WTC11 (cell line): Measurements from ENCODE around the gene DNM3. TPM values are rescaled to one million over a fixed set of nuclear protein-coding genes. Genes with fewer than 3 reads are reported as not detected.

Experiments used
- ATAC-seq: fragments of 200-7000 bp; cut with Tn5 transposase; 2 replicates; pipeline ENCODE4 v1.10.0; 2021; ENCODE audit warnings: mild to moderate bottlenecking, moderate library complexity
- CTCF ChIA-PET: fragments of 300-600 bp; sonication (Branson Sonifier 250); formaldehyde crosslinking; loops from one replicate; lab custom pipeline; 2021; ENCODE audit warnings: antibody characterized with exemption; lab: Charles Lee
- POLR2A ChIA-PET: fragments of 350-600 bp; sonication (Branson Sonifier 250); formaldehyde crosslinking; loops from one replicate; lab custom pipeline; 2021; ENCODE audit warnings: antibody characterized with exemption; lab: Charles Lee
- DNase-seq: peaks from one replicate; pipeline ENCODE4 v3.0.0; 2021; ENCODE audit warnings: low spot score
- H3K27ac Mint-ChIP-seq: 2 replicates; pipeline ENCODE4 v1.8.0; 2021; ENCODE audit warnings: mixed read lengths
- H3K27me3 Mint-ChIP-seq: 2 replicates; pipeline ENCODE4 v1.8.0; 2021; ENCODE audit warnings: low read depth, mild to moderate bottlenecking, moderate library complexity, mixed read lengths
- H3K36me3 Mint-ChIP-seq: 2 replicates; pipeline ENCODE4 v1.8.0; 2021; ENCODE audit warnings: mixed read lengths
- H3K4me1 Mint-ChIP-seq: 2 replicates; pipeline ENCODE4 v1.8.0; 2022; ENCODE audit warnings: mixed read lengths
- H3K4me3 Mint-ChIP-seq: 2 replicates; pipeline ENCODE4 v1.8.0; 2021; ENCODE audit warnings: mild to moderate bottlenecking, moderate library complexity, mixed read lengths
- H3K9me3 Mint-ChIP-seq: 2 replicates; pipeline ENCODE4 v1.8.0; 2021; ENCODE audit warnings: mixed read lengths
- CREM ChIP-seq: sonication (generic); formaldehyde crosslinking; IDR thresholded peaks from 2 replicates; pipeline ENCODE4 v1.8.1; 2022; ENCODE audit warnings: mild to moderate bottlenecking, missing genetic modification reagents, moderate library complexity
- ELF4 ChIP-seq: sonication (generic); formaldehyde crosslinking; IDR thresholded peaks from 2 replicates; pipeline ENCODE4 v1.8.1; 2022; ENCODE audit warnings: low read depth, mild to moderate bottlenecking, moderate library complexity, missing genetic modification reagents
- JAZF1 ChIP-seq: fragments of 250-450 bp; sonication (Bioruptor Pico); IDR thresholded peaks from 2 replicates; pipeline ENCODE4 v1.9.0; 2021; ENCODE audit warnings: moderate library complexity, mild to moderate bottlenecking, inconsistent platforms
- KAT7 ChIP-seq: sonication (generic); formaldehyde crosslinking; IDR thresholded peaks from 2 replicates; pipeline ENCODE4 v1.8.1; 2023; ENCODE audit warnings: missing genetic modification reagents, mild to moderate bottlenecking, borderline replicate concordance
- MXD4 ChIP-seq: fragments of 250-450 bp; sonication (Bioruptor Pico); IDR thresholded peaks from 2 replicates; pipeline ENCODE4 v1.8.0; 2021; ENCODE audit warnings: mild to moderate bottlenecking, moderate library complexity, borderline replicate concordance
- NFE2L1 ChIP-seq: sonication (generic); formaldehyde crosslinking; IDR thresholded peaks from 2 replicates; pipeline ENCODE4 v1.8.1; 2023; ENCODE audit warnings: missing genetic modification reagents
- NR2C2 ChIP-seq: sonication (generic); formaldehyde crosslinking; IDR thresholded peaks from 2 replicates; pipeline ENCODE4 v1.8.0; 2022; ENCODE audit warnings: mild to moderate bottlenecking, missing genetic modification reagents
- RORB ChIP-seq: fragments of 250-450 bp; sonication (Bioruptor Pico); IDR thresholded peaks from 2 replicates; pipeline ENCODE4 v1.9.0; 2021; ENCODE audit warnings: mild to moderate bottlenecking
- SP1 ChIP-seq: sonication (generic); formaldehyde crosslinking; conservative IDR thresholded peaks from 2 replicates; pipeline ENCODE4 v1.8.1; 2022; ENCODE audit warnings: missing genetic modification reagents
- ZNF121 ChIP-seq: sonication (generic); formaldehyde crosslinking; IDR thresholded peaks from 2 replicates; pipeline ENCODE4 v1.8.0; 2023; ENCODE audit warnings: missing genetic modification reagents
- total RNA-seq: library from RNA; stranded (reverse); gene quantifications from 3 replicates; pipeline ENCODE4 v1.2.3, GENCODE V29; 2021
- TF ChIP-seq, protein P1 (sequence below): sonication (generic); formaldehyde crosslinking; IDR thresholded peaks from 2 replicates; pipeline ENCODE4 v1.8.0; 2023; ENCODE audit warnings: missing genetic modification reagents
- TF ChIP-seq, protein P2 (sequence below): sonication (generic); formaldehyde crosslinking; IDR thresholded peaks from 2 replicates; pipeline ENCODE4 v1.8.1; 2022; ENCODE audit warnings: low read depth, mild to moderate bottlenecking, moderate library complexity, missing genetic modification reagents, borderline replicate concordance
- TF ChIP-seq, protein P3 (sequence below): fragments of 250-450 bp; sonication (Bioruptor Pico); IDR thresholded peaks from 2 replicates; pipeline ENCODE4 v1.9.0; 2021; ENCODE audit warnings: mild to moderate bottlenecking
- TF ChIP-seq, protein P4 (sequence below): sonication (generic); formaldehyde crosslinking; conservative IDR thresholded peaks from 2 replicates; pipeline ENCODE4 v1.8.1; 2022; ENCODE audit warnings: mild to moderate bottlenecking, missing genetic modification reagents
- TF ChIP-seq, protein P5 (sequence below): sonication (generic); formaldehyde crosslinking; IDR thresholded peaks from 2 replicates; pipeline ENCODE4 v1.8.1; 2023; ENCODE audit warnings: mild to moderate bottlenecking, missing genetic modification reagents
- TF ChIP-seq, protein P6 (sequence below): sonication (generic); formaldehyde crosslinking; IDR thresholded peaks from 2 replicates; pipeline ENCODE4 v1.8.1; 2022; ENCODE audit warnings: mild to moderate bottlenecking, moderate library complexity, missing genetic modification reagents
- TF ChIP-seq, protein P7 (sequence below): fragments of 250-450 bp; sonication (Bioruptor Pico); IDR thresholded peaks from 2 replicates; pipeline ENCODE4 v1.8.0; 2021; ENCODE audit warnings: mild to moderate bottlenecking
- TF ChIP-seq, protein P8 (sequence below): fragments of 250-450 bp; sonication (Bioruptor Pico); IDR thresholded peaks from 2 replicates; pipeline ENCODE4 v1.9.0; 2021; ENCODE audit warnings: moderate library complexity, mild to moderate bottlenecking, inconsistent platforms, borderline replicate concordance
- TF ChIP-seq, protein P9 (sequence below): sonication (generic); formaldehyde crosslinking; IDR thresholded peaks from 2 replicates; pipeline ENCODE4 v1.8.1; 2023; ENCODE audit warnings: mild to moderate bottlenecking, moderate library complexity, missing genetic modification reagents
- TF ChIP-seq, protein P10 (sequence below): sonication (generic); formaldehyde crosslinking; IDR thresholded peaks from 2 replicates; pipeline ENCODE4 v1.8.1; 2022; ENCODE audit warnings: missing genetic modification reagents, borderline replicate concordance

The DNM3 gene
- total RNA-seq, 1 experiment from 2014 or later: 1.9 TPM

DNA sequence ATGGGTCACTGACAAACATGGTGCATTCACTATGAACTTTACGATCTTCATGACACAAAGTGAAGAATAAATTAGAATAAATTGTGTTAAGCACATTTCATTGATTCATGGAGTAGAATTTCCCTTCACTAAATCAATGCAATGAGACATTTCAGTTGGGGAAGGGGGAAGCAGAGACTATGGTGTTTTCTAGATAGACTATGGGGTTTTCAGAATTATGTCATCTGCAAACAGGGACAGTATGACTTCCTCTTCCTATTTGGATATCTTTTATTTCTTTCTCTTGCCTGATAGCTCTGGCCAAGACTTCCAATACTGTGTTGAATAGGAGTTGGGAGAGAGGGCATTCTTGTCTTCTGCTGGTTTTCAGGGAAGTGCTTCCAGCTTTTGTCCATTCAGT is 499.2 kb downstream of the DNM3 start (continued):
- TF ChIP-seq, protein P1, sequence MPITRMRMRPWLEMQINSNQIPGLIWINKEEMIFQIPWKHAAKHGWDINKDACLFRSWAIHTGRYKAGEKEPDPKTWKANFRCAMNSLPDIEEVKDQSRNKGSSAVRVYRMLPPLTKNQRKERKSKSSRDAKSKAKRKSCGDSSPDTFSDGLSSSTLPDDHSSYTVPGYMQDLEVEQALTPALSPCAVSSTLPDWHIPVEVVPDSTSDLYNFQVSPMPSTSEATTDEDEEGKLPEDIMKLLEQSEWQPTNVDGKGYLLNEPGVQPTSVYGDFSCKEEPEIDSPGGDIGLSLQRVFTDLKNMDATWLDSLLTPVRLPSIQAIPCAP: no peak
- TF ChIP-seq RORB (CRISPR knock-in tag) (no peak), ZNF121 (CRISPR knock-in tag) (no peak), KAT7 (no peak)
- TF ChIP-seq, protein P2, sequence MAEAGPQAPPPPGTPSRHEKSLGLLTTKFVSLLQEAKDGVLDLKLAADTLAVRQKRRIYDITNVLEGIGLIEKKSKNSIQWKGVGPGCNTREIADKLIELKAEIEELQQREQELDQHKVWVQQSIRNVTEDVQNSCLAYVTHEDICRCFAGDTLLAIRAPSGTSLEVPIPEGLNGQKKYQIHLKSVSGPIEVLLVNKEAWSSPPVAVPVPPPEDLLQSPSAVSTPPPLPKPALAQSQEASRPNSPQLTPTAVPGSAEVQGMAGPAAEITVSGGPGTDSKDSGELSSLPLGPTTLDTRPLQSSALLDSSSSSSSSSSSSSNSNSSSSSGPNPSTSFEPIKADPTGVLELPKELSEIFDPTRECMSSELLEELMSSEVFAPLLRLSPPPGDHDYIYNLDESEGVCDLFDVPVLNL (CRISPR knock-in tag): no peak
- TF ChIP-seq, protein P3, sequence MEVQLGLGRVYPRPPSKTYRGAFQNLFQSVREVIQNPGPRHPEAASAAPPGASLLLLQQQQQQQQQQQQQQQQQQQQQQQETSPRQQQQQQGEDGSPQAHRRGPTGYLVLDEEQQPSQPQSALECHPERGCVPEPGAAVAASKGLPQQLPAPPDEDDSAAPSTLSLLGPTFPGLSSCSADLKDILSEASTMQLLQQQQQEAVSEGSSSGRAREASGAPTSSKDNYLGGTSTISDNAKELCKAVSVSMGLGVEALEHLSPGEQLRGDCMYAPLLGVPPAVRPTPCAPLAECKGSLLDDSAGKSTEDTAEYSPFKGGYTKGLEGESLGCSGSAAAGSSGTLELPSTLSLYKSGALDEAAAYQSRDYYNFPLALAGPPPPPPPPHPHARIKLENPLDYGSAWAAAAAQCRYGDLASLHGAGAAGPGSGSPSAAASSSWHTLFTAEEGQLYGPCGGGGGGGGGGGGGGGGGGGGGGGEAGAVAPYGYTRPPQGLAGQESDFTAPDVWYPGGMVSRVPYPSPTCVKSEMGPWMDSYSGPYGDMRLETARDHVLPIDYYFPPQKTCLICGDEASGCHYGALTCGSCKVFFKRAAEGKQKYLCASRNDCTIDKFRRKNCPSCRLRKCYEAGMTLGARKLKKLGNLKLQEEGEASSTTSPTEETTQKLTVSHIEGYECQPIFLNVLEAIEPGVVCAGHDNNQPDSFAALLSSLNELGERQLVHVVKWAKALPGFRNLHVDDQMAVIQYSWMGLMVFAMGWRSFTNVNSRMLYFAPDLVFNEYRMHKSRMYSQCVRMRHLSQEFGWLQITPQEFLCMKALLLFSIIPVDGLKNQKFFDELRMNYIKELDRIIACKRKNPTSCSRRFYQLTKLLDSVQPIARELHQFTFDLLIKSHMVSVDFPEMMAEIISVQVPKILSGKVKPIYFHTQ: no peak
- TF ChIP-seq, protein P4, sequence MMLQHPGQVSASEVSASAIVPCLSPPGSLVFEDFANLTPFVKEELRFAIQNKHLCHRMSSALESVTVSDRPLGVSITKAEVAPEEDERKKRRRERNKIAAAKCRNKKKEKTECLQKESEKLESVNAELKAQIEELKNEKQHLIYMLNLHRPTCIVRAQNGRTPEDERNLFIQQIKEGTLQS (CRISPR knock-in tag): no peak
- TF ChIP-seq, protein P5, sequence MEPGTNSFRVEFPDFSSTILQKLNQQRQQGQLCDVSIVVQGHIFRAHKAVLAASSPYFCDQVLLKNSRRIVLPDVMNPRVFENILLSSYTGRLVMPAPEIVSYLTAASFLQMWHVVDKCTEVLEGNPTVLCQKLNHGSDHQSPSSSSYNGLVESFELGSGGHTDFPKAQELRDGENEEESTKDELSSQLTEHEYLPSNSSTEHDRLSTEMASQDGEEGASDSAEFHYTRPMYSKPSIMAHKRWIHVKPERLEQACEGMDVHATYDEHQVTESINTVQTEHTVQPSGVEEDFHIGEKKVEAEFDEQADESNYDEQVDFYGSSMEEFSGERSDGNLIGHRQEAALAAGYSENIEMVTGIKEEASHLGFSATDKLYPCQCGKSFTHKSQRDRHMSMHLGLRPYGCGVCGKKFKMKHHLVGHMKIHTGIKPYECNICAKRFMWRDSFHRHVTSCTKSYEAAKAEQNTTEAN (CRISPR knock-in tag): no peak

DNA sequence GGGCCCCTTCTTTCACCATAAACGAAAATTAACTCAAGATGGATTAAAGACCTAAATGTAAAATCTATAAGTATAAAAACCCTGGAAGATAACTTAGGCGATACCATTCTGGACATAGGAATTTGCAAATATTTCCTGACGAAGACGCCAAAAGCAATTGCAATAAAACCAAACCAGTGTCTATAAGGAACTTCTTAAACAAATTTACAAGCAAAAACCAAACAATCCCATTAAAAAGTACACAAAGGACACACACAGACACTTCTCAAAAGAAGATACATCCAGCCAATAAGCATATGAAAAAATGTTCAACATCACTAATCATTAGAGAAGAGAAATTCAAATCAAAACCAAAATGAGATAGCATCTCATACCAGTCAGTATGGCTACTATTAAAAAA is 500.4 kb downstream of the DNM3 start:
- POLR2A ChIA-PET: no interaction called here
- ATAC-seq: no peak
- Mint-ChIP-seq H3K9me3 (peaks cover 12% of the 10 kb centered on the region), H3K27ac (no peak overlapping the region), H3K4me1 (peaks cover 19% of the 10 kb centered on the region), H3K4me3 (no peak overlapping the region), H3K27me3 (no peaks in the 10 kb centered on the region), H3K36me3 (peaks cover 7% of the 10 kb centered on the region)
- TF ChIP-seq, protein P6, sequence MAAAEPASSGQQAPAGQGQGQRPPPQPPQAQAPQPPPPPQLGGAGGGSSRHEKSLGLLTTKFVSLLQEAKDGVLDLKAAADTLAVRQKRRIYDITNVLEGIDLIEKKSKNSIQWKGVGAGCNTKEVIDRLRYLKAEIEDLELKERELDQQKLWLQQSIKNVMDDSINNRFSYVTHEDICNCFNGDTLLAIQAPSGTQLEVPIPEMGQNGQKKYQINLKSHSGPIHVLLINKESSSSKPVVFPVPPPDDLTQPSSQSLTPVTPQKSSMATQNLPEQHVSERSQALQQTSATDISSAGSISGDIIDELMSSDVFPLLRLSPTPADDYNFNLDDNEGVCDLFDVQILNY: no peak
- TF ChIP-seq, protein P7, sequence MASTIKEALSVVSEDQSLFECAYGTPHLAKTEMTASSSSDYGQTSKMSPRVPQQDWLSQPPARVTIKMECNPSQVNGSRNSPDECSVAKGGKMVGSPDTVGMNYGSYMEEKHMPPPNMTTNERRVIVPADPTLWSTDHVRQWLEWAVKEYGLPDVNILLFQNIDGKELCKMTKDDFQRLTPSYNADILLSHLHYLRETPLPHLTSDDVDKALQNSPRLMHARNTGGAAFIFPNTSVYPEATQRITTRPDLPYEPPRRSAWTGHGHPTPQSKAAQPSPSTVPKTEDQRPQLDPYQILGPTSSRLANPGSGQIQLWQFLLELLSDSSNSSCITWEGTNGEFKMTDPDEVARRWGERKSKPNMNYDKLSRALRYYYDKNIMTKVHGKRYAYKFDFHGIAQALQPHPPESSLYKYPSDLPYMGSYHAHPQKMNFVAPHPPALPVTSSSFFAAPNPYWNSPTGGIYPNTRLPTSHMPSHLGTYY (CRISPR knock-in tag): no peak
- no peak for DNase-seq
- CTCF ChIA-PET: no interaction called here

DNA sequence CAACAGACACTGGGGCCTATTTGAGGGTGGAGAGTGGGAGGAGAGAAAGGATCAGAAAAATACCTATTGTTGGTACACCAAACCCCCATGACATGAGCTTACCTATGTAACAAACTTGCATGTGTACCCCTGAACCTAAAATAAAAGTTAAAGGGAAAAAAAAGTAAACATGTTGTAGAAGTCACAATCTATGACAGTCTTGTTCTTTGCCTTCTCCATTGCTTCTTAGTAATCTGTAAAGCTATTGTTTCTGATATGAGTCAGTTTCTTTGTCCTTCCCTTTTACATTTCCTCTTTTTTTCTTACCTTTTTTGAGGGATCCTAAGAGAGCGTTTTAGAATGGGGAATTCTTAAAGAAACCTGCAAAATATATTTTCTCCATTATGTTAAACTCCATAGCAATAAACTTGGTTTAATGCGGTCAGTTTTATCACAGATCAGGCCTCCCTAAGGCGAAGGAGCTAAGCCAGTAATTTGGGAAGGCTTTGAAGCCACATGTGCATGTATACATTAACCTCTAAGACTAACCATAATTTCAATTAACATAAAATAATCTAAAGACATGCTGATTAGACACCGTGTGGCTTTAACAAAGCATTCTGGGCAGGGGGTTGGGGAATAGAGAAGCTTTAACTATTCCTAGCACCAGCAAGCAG is 501.4 kb downstream of the DNM3 start:
- POLR2A ChIA-PET: no interaction called here
- Mint-ChIP-seq H3K4me3 (no peak overlapping the region), H3K27me3 (no peaks in the 10 kb centered on the region), H3K36me3 (peaks cover 16% of the 10 kb centered on the region), H3K27ac (no peak overlapping the region; the same call in 1 of the 2 replicates), H3K4me1 (peaks cover 19% of the 10 kb centered on the region), H3K9me3 (peaks cover 22% of the 10 kb centered on the region)
- no peak for ATAC-seq
- CTCF ChIA-PET: interaction anchor here (1.4 kb wide), 1 partner anchor 17 kb away, joined by 7 read pairs; no protein-coding TSS in a partner anchor
- DNase-seq: no peak
- TF ChIP-seq CREM: no peak
- TF ChIP-seq, protein P8, sequence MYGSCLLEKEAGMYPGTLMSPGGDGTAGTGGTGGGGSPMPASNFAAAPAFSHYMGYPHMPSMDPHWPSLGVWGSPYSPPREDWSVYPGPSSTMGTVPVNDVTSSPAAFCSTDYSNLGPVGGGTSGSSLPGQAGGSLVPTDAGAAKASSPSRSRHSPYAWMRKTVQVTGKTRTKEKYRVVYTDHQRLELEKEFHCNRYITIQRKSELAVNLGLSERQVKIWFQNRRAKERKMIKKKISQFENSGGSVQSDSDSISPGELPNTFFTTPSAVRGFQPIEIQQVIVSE (CRISPR knock-in tag): no peak
- TF ChIP-seq NFE2L1: no peak
- no peak for TF ChIP-seq ELF4
- TF ChIP-seq NR2C2 (CRISPR knock-in tag): no peak
- TF ChIP-seq, protein P9, sequence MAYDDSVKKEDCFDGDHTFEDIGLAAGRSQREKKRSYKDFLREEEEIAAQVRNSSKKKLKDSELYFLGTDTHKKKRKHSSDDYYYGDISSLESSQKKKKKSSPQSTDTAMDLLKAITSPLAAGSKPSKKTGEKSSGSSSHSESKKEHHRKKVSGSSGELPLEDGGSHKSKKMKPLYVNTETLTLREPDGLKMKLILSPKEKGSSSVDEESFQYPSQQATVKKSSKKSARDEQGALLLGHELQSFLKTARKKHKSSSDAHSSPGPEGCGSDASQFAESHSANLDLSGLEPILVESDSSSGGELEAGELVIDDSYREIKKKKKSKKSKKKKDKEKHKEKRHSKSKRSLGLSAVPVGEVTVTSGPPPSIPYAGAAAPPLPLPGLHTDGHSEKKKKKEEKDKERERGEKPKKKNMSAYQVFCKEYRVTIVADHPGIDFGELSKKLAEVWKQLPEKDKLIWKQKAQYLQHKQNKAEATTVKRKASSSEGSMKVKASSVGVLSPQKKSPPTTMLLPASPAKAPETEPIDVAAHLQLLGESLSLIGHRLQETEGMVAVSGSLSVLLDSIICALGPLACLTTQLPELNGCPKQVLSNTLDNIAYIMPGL (CRISPR knock-in tag): no peak
- no peak for TF ChIP-seq MXD4
- TF ChIP-seq, protein P10, sequence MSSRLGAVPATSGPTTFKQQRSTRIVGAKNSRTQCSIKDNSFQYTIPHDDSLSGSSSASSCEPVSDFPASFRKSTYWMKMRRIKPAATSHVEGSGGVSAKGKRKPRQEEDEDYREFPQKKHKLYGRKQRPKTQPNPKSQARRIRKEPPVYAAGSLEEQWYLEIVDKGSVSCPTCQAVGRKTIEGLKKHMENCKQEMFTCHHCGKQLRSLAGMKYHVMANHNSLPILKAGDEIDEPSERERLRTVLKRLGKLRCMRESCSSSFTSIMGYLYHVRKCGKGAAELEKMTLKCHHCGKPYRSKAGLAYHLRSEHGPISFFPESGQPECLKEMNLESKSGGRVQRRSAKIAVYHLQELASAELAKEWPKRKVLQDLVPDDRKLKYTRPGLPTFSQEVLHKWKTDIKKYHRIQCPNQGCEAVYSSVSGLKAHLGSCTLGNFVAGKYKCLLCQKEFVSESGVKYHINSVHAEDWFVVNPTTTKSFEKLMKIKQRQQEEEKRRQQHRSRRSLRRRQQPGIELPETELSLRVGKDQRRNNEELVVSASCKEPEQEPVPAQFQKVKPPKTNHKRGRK (CRISPR knock-in tag): no peak
- no peak for TF ChIP-seq JAZF1 (CRISPR knock-in tag)
- no peak for TF ChIP-seq SP1 (CRISPR knock-in tag)
